AG04450 (cell line): ENCODE measurements around the gene EXOC6. TPM values are rescaled to one million over a fixed set of nuclear protein-coding genes. Genes with fewer than 3 reads are reported as not detected.

Experiments used
- CTCF ChIA-PET: fragments of 300-600, 350-600 bp; formaldehyde crosslinking; extraction: SDS; loops from one replicate; lab custom pipeline; 2022; ENCODE audit warnings: antibody characterized with exemption, inconsistent platforms; lab: Charles Lee
- POLR2A ChIA-PET: fragments of 350-600 bp; formaldehyde crosslinking; extraction: SDS; loops from one replicate; lab custom pipeline; 2021; ENCODE audit warnings: antibody characterized with exemption, inconsistent platforms; lab: Yijun Ruan, JAX
- DNase-seq: peaks from one replicate; pipeline ENCODE4 v3.0.0-alpha.2; 2011; ENCODE audit warnings: low read depth, low spot score
- H3K27ac ChIP-seq: one replicate; pipeline ENCODE4 v1.5.1; 2012; ENCODE audit warnings: low read depth, low read length, control low read depth
- H3K27me3 ChIP-seq: one replicate; pipeline ENCODE4 v1.6.0; 2012; ENCODE audit warnings: low read length; ENCODE audit not compliant: control insufficient read depth, insufficient read depth
- H3K4me3 ChIP-seq: 2 replicates; pipeline ENCODE4 v1.5.1; 2011; ENCODE audit warnings: mild to moderate bottlenecking, low read depth, low read length, control low read depth
- H3K9me3 ChIP-seq: 2 replicates; pipeline ENCODE4 v1.5.1; 2012; ENCODE audit warnings: low read length; ENCODE audit not compliant: control insufficient read depth, insufficient read depth
- CTCF ChIP-seq: IDR thresholded peaks from 2 replicates; pipeline ENCODE4 v1.5.1; 2011; ENCODE audit warnings: low read depth, low read length, control low read depth, inconsistent platforms
- polyA plus RNA-seq: library from polyadenylated mRNA; depleted of rRNA; stranded (reverse); fragments of >200 nt; gene quantifications from 2 replicates; pipeline ENCODE4 v1.2.3, GENCODE V29; 2011

EXOC6 gene
- polyA plus RNA-seq, 1 experiment: 21.8 TPM

- no peak for TF ChIP-seq CTCF
- Histone ChIP-seq H3K27me3 (no peaks in the 10 kb centered on the region), H3K27ac (no peak overlapping the region), H3K4me3 (no peak overlapping the region), H3K9me3 (peaks cover 4% of the 10 kb centered on the region; the same call in 1 of the 2 replicates)
- POLR2A ChIA-PET: no interaction called here
- CTCF ChIA-PET: no interaction called here
- no peak for DNase-seq
Measured at GRCh38 chr10:93028883-93029282, 180.6 kb downstream of the EXOC6 start.

GRCh38 chr10:93030409-93030808, 182.1 kb downstream of the EXOC6 start:
- DNase-seq: peak; percentile 42
- ChIA-PET POLR2A (no interaction called here), CTCF (interaction anchor here (1.2 to 1.3 kb wide), 2 partner anchors 18 to 66 kb away, joined by 3 to 4 read pairs; no protein-coding TSS in a partner anchor)
- H3K9me3 ChIP-seq: peaks cover 4% of the 10 kb centered on the region; the same call in 1 of the 2 replicates
- H3K4me3 ChIP-seq: no peak overlapping the region
- H3K27ac ChIP-seq: no peak overlapping the region
- TF ChIP-seq CTCF: no peak
- no peaks in the 10 kb centered on the region for H3K27me3 ChIP-seq

GRCh38 chr10:93032105-93032808, 183.9 kb downstream of the EXOC6 start:
- DNase-seq: no peak
- no peak overlapping the region for H3K27ac ChIP-seq
- H3K9me3 ChIP-seq: peaks cover 4% of the 10 kb centered on the region; the same call in 1 of the 2 replicates
- no peak overlapping the region for H3K4me3 ChIP-seq
- H3K27me3 ChIP-seq: no peaks in the 10 kb centered on the region
- no peak for TF ChIP-seq CTCF
- CTCF ChIA-PET: interaction anchor here (1.0 to 1.3 kb wide), 3 partner anchors 19 to 48 kb away, joined by 3 to 5 read pairs (median 4); no protein-coding TSS in a partner anchor
- POLR2A ChIA-PET: no interaction called here

GRCh38 chr10:93032809-93033137, 184.5 kb downstream of the EXOC6 start:
- POLR2A ChIA-PET: no interaction called here
- Histone ChIP-seq H3K9me3 (peaks cover 4% of the 10 kb centered on the region; the same call in 1 of the 2 replicates), H3K27me3 (no peaks in the 10 kb centered on the region), H3K27ac (no peak overlapping the region), H3K4me3 (no peak overlapping the region)
- CTCF ChIA-PET: interaction anchor here (1.0 kb wide), 2 partner anchors 20 to 47 kb away, joined by 3 to 4 read pairs; no protein-coding TSS in a partner anchor
- DNase-seq: no peak
- no peak for TF ChIP-seq CTCF

- no peak for DNase-seq
- POLR2A ChIA-PET: no interaction called here
- no peak overlapping the region for H3K4me3 ChIP-seq
- H3K27ac ChIP-seq: no peak overlapping the region
- no peak for TF ChIP-seq CTCF
- H3K27me3 ChIP-seq: no peaks in the 10 kb centered on the region
- CTCF ChIA-PET: interaction anchor here (0.6 to 3.9 kb wide), 6 partner anchors 9 to 147 kb away, joined by 3 to 23 read pairs (median 4); no protein-coding TSS in a partner anchor
- no peaks in the 10 kb centered on the region for H3K9me3 ChIP-seq
Measured at GRCh38 chr10:93034426-93034825, 186.1 kb downstream of the EXOC6 start.
